ENCODE data around the gene SPTBN1.

SPTBN1 gene

GRCh38 chr2:54629914-54630857, 174.1 kb downstream of the SPTBN1 start:
- no peak overlapping the region for H2AFZ ChIP-seq (ENCODE audit: insufficient read depth, low read length, poor library complexity)
- no peak overlapping the region for H4K12ac ChIP-seq (ENCODE audit: low read depth, low read length)
- H3K79me1 ChIP-seq (ENCODE audit: low read length): no peaks in the 10 kb centered on the region
- no peak overlapping the region for H3K4me2 ChIP-seq (ENCODE audit: low read length)
- H4K91ac ChIP-seq (ENCODE audit: low read depth, low read length): no peak overlapping the region
- H3K79me2 ChIP-seq (ENCODE audit: control insufficient read depth, insufficient read depth, low read length, poor library complexity): no peaks in the 10 kb centered on the region
- no peaks in the 10 kb centered on the region for H3K9me3 ChIP-seq (ENCODE audit: insufficient read depth, low read depth, low read length)
- no peak overlapping the region for H3K4me3 ChIP-seq (ENCODE audit: low read depth, low read length)
- H3K27me3 ChIP-seq (ENCODE audit: insufficient read depth, low read length): no peaks in the 10 kb centered on the region
- H3K4ac ChIP-seq (ENCODE audit: low read depth, low read length): no peak overlapping the region
- H3K4me1 ChIP-seq (ENCODE audit: control insufficient read depth in 1 of 2, insufficient read depth in 2 of 2, low read length in 2 of 2): peaks cover 2 to 14% of the 10 kb centered on the region in 2 experiments
- H2BK12ac ChIP-seq (ENCODE audit: low read length): no peak overlapping the region
- no peak overlapping the region for H2BK5ac ChIP-seq (ENCODE audit: low read depth, low read length, poor library complexity)
- no CpG with 5 or more reads among the region's 11 CpGs for WGBS (ENCODE audit: extremely low coverage, insufficient coverage, insufficient read length)
- H4K8ac ChIP-seq (ENCODE audit: low read depth, low read length): no peak overlapping the region
- no peak overlapping the region for H3K27ac ChIP-seq (ENCODE audit: low read depth, low read length)
- H3K14ac ChIP-seq (ENCODE audit: low read length): no peak overlapping the region
- no peak overlapping the region for H3K23ac ChIP-seq (ENCODE audit: low read length)
- peak; percentile 96 to 99 for DNase-seq
- H3K18ac ChIP-seq (ENCODE audit: low read length): no peak overlapping the region
- H2AK5ac ChIP-seq (ENCODE audit: low read length): no peak overlapping the region
- H3K36me3 ChIP-seq (ENCODE audit: control insufficient read depth in 1 of 2, insufficient read depth in 2 of 2, low read length in 2 of 2): peaks cover 51 to 68% of the 10 kb centered on the region in 2 experiments
- no peak overlapping the region for H3K9ac ChIP-seq (ENCODE audit: low read length)
- H2BK120ac ChIP-seq (ENCODE audit: insufficient read depth, low read length, poor library complexity): no peak overlapping the region

GRCh38 chr2:54630858-54631497, 174.9 kb downstream of the SPTBN1 start:
- Histone ChIP-seq H3K36me3 (ENCODE audit: control insufficient read depth in 1 of 2, insufficient read depth in 2 of 2, low read length in 2 of 2) (peaks cover 50 to 65% of the 10 kb centered on the region in 2 experiments), H3K27ac (ENCODE audit: low read depth, low read length) (no peak overlapping the region), H3K4me2 (ENCODE audit: low read length) (no peak overlapping the region), H3K23ac (ENCODE audit: low read length) (no peak overlapping the region), H3K18ac (ENCODE audit: low read length) (peak overlapping the region; percentile 10), H3K9me3 (ENCODE audit: insufficient read depth, low read depth, low read length) (no peaks in the 10 kb centered on the region), H3K14ac (ENCODE audit: low read length) (no peak overlapping the region), H3K4ac (ENCODE audit: low read depth, low read length) (no peak overlapping the region), H3K9ac (ENCODE audit: low read length) (no peak overlapping the region), H2BK5ac (ENCODE audit: low read depth, low read length, poor library complexity) (no peak overlapping the region), H2AFZ (ENCODE audit: insufficient read depth, low read length, poor library complexity) (no peak overlapping the region), H3K27me3 (ENCODE audit: insufficient read depth, low read length) (no peaks in the 10 kb centered on the region), H4K12ac (ENCODE audit: low read depth, low read length) (no peak overlapping the region), H4K91ac (ENCODE audit: low read depth, low read length) (no peak overlapping the region), H3K79me1 (ENCODE audit: low read length) (no peaks in the 10 kb centered on the region), H3K4me1 (ENCODE audit: control insufficient read depth in 1 of 2, insufficient read depth in 2 of 2, low read length in 2 of 2) (peaks cover 3 to 18% of the 10 kb centered on the region in 2 experiments), H4K8ac (ENCODE audit: low read depth, low read length) (no peak overlapping the region), H2BK12ac (ENCODE audit: low read length) (no peak overlapping the region), H3K4me3 (ENCODE audit: low read depth, low read length) (no peak overlapping the region), H2BK120ac (ENCODE audit: insufficient read depth, low read length, poor library complexity) (no peak overlapping the region), H2AK5ac (ENCODE audit: low read length) (no peak overlapping the region), H3K79me2 (ENCODE audit: control insufficient read depth, insufficient read depth, low read length, poor library complexity) (no peaks in the 10 kb centered on the region)
- no CpG with 5 or more reads among the region's 30 CpGs for WGBS (ENCODE audit: extremely low coverage, insufficient coverage, insufficient read length)
- DNase-seq: no peak

GRCh38 chr2:54631755-54632154, 175.6 kb downstream of the SPTBN1 start:
- H2AK5ac ChIP-seq (ENCODE audit: low read length): no peak overlapping the region
- H3K4me3 ChIP-seq (ENCODE audit: low read depth, low read length): no peak overlapping the region
- H3K14ac ChIP-seq (ENCODE audit: low read length): no peak overlapping the region
- H2BK120ac ChIP-seq (ENCODE audit: insufficient read depth, low read length, poor library complexity): no peak overlapping the region
- no peak for DNase-seq
- H3K79me2 ChIP-seq (ENCODE audit: control insufficient read depth, insufficient read depth, low read length, poor library complexity): no peaks in the 10 kb centered on the region
- H3K23ac ChIP-seq (ENCODE audit: low read length): no peak overlapping the region
- H2BK12ac ChIP-seq (ENCODE audit: low read length): no peak overlapping the region
- no peak overlapping the region for H2BK5ac ChIP-seq (ENCODE audit: low read depth, low read length, poor library complexity)
- WGBS (ENCODE audit: extremely low coverage, insufficient coverage, insufficient read length): no CpG with 5 or more reads among the region's 4 CpGs
- H3K79me1 ChIP-seq (ENCODE audit: low read length): no peaks in the 10 kb centered on the region
- H3K9ac ChIP-seq (ENCODE audit: low read length): no peak overlapping the region
- no peak overlapping the region for H4K91ac ChIP-seq (ENCODE audit: low read depth, low read length)
- peaks cover 3 to 18% of the 10 kb centered on the region in 2 experiments for H3K4me1 ChIP-seq (ENCODE audit: control insufficient read depth in 1 of 2, insufficient read depth in 2 of 2, low read length in 2 of 2)
- H3K4me2 ChIP-seq (ENCODE audit: low read length): no peak overlapping the region
- no peak overlapping the region for H4K12ac ChIP-seq (ENCODE audit: low read depth, low read length)
- H2AFZ ChIP-seq (ENCODE audit: insufficient read depth, low read length, poor library complexity): no peak overlapping the region
- H3K27me3 ChIP-seq (ENCODE audit: insufficient read depth, low read length): no peaks in the 10 kb centered on the region
- no peak overlapping the region for H4K8ac ChIP-seq (ENCODE audit: low read depth, low read length)
- peaks cover 46 to 63% of the 10 kb centered on the region in 2 experiments for H3K36me3 ChIP-seq (ENCODE audit: control insufficient read depth in 1 of 2, insufficient read depth in 2 of 2, low read length in 2 of 2)
- no peak overlapping the region for H3K27ac ChIP-seq (ENCODE audit: low read depth, low read length)
- H3K4ac ChIP-seq (ENCODE audit: low read depth, low read length): no peak overlapping the region
- H3K9me3 ChIP-seq (ENCODE audit: insufficient read depth, low read depth, low read length): no peaks in the 10 kb centered on the region
- H3K18ac ChIP-seq (ENCODE audit: low read length): no peak overlapping the region

GRCh38 chr2:54632733-54633692, 176.9 kb downstream of the SPTBN1 start:
- no peaks in the 10 kb centered on the region for H3K79me1 ChIP-seq (ENCODE audit: low read length)
- H2AK5ac ChIP-seq (ENCODE audit: low read length): no peak overlapping the region
- H3K36me3 ChIP-seq (ENCODE audit: control insufficient read depth in 1 of 2, insufficient read depth in 2 of 2, low read length in 2 of 2): peaks cover 44 to 59% of the 10 kb centered on the region in 2 experiments
- H3K79me2 ChIP-seq (ENCODE audit: control insufficient read depth, insufficient read depth, low read length, poor library complexity): no peaks in the 10 kb centered on the region
- H2BK12ac ChIP-seq (ENCODE audit: low read length): peak overlapping the region; percentile 62
- no peak overlapping the region for H3K4me3 ChIP-seq (ENCODE audit: low read depth, low read length)
- no CpG with 5 or more reads among the region's 12 CpGs for WGBS (ENCODE audit: extremely low coverage, insufficient coverage, insufficient read length)
- no peaks in the 10 kb centered on the region for H3K27me3 ChIP-seq (ENCODE audit: insufficient read depth, low read length)
- peaks cover 3 to 18% of the 10 kb centered on the region in 2 experiments for H3K4me1 ChIP-seq (ENCODE audit: control insufficient read depth in 1 of 2, insufficient read depth in 2 of 2, low read length in 2 of 2)
- H3K23ac ChIP-seq (ENCODE audit: low read length): no peak overlapping the region
- H4K12ac ChIP-seq (ENCODE audit: low read depth, low read length): no peak overlapping the region
- H3K4me2 ChIP-seq (ENCODE audit: low read length): no peak overlapping the region
- H4K91ac ChIP-seq (ENCODE audit: low read depth, low read length): peak overlapping the region; percentile 2
- H4K8ac ChIP-seq (ENCODE audit: low read depth, low read length): no peak overlapping the region
- H3K14ac ChIP-seq (ENCODE audit: low read length): peak overlapping the region; percentile 25
- H2AFZ ChIP-seq (ENCODE audit: insufficient read depth, low read length, poor library complexity): no peak overlapping the region
- H3K18ac ChIP-seq (ENCODE audit: low read length): no peak overlapping the region
- no peak overlapping the region for H3K9ac ChIP-seq (ENCODE audit: low read length)
- H2BK120ac ChIP-seq (ENCODE audit: insufficient read depth, low read length, poor library complexity): no peak overlapping the region
- DNase-seq: no peak
- no peak overlapping the region for H2BK5ac ChIP-seq (ENCODE audit: low read depth, low read length, poor library complexity)
- H3K9me3 ChIP-seq (ENCODE audit: insufficient read depth, low read depth, low read length): no peaks in the 10 kb centered on the region
- H3K4ac ChIP-seq (ENCODE audit: low read depth, low read length): no peak overlapping the region
- H3K27ac ChIP-seq (ENCODE audit: low read depth, low read length): peak overlapping the region; percentile 15
